Astrocyte of the cerebellum (primary cell): Measurements from ENCODE around the gene FSTL4.

Source experiments
- DNase-seq: peaks from one replicate; pipeline ENCODE4 v3.0.0-alpha.2; 2011; ENCODE audit warnings: low read depth
- H3K4me3 ChIP-seq: 2 replicates; pipeline ENCODE4 v1.5.1; 2011; ENCODE audit warnings: mild to moderate bottlenecking, low read depth, low read length, moderate library complexity
- CTCF ChIP-seq: IDR thresholded peaks from 2 replicates; pipeline ENCODE4 v1.5.1; 2012; ENCODE audit warnings: low read length, low read depth, moderate library complexity, mild to moderate bottlenecking; ENCODE audit errors: missing control alignments
- in situ Hi-C: cut with HindIII; loops from 2 replicates; pipeline ENCODE4 v1.10.0; 2017; ENCODE audit warnings: low sequenced_read_pairs

Gene FSTL4

DNA sequence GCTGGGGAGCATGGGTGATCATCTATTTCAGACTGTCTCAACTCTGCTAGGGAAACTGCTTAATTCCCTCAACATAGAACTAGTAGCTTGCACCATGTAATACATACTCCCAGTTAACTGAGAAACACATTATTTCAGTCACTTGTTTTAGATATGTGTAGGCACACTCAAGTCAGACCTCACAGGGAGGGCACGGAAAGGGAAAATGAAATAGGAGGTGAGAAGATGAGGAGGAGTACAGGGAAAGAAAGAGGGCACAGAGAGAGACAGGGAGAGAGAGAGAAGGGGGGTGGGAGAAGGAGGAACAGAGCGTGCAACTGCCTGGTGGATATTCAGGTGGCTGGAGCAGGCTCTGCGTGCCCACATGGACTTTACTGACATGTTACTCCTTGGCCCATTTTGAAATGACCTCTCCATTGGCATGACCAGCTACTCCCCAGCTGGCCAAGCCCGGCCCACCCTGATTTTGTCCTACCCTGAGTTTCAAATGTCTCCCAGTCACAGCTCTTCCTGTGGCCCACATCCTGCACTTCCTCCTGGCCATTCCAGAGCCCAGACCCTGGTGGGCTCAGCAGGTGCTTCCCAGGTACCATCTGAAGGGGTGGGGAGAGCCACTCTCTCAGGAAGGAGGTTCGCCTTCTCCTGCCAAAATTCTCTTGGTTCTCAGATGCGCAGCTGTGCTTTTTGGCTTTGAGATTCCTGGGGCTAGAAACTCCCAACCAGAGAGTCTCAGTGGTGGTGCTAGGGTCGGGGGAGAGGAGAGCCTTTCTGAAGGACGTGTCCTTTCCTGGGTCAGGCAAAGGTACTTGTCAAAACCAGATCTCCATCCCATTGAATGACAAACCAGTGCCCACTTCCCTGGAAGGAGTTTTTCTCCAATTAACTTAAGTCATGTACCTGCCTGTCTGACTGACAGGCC lies 229.4 kb downstream of the FSTL4 start:
- H3K4me3 ChIP-seq, result no peak overlapping the region
- no peak for TF ChIP-seq CTCF
- in situ Hi-C loops, result no loop called here
- DNase-seq, result no peak

DNA sequence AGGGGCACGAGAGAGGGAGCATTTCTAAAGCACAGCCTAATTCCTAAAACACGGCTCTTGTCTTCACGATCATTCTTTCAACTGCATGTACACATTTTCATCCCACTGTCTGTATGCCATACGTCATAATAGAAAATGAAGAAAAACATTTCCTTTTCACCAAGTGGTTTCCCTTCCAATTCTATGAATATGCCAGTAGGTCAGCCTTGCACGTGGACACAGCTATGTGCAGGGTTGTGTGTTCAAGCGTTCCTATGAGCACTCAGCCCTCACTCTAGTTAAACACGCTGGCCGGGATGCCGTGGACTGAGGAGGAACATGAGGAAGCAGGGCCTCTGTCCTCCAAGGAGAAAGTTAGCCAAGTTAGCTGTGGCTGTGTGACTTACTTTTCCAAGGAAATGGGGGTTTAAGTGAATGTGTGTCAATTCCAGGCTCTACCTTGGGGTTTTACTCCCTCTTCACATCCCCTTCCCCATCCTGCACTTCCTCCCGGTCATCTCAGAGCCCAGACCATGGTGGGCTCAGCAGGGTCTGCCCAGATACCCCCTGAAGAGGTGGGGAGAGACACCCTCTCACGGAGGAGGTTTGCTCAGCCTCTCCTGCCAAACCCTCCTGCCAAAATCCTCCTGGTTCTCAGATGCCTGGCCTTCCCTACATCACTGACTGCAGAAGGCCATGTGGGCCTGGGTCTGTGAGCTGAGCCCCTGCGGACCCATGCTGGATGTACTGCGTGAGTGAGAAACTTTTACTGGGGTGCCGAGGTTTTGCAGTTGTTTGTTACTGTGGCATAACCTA lies 230.6 kb downstream of the FSTL4 start:
- no peak for TF ChIP-seq CTCF
- in situ Hi-C loops, result no loop called here
- no peak overlapping the region for H3K4me3 ChIP-seq
- DNase-seq, result no peak

GRCh38 chr5:133381041-133381440 lies 231.3 kb downstream of the FSTL4 start:
- DNase-seq, result no peak
- no peak for TF ChIP-seq CTCF
- in situ Hi-C loops, result no loop called here
- H3K4me3 ChIP-seq, result no peak overlapping the region

DNA sequence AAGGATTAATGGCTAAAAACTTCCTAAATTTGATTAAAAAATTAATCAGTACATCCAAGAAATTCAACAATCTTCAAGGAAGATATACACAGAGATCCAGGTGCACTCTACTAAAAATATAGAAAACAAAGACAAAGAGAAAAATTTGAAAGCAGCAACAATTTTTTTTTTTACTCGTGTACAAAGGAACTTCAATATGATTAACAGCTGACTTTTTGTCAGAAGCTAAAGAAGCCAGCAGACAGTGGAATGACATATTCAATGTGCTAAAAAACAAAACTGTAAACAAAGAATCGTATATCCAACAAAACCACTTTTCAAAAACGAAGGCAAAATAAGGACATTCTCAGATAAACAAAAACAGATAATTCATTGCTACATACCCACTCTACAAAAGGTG lies 234.6 kb downstream of the FSTL4 start:
- no peak for TF ChIP-seq CTCF
- no peak overlapping the region for H3K4me3 ChIP-seq
- in situ Hi-C loops, result loop anchor here (5.0 kb wide), 1 partner anchor 50 kb away; no protein-coding TSS in a partner anchor
- no peak for DNase-seq

GRCh38 chr5:133376986-133377385 lies 235.4 kb downstream of the FSTL4 start:
- H3K4me3 ChIP-seq, result no peak overlapping the region
- in situ Hi-C loops, result loop anchor here (5.0 kb wide), 1 partner anchor 50 kb away; no protein-coding TSS in a partner anchor
- TF ChIP-seq CTCF, result no peak
- no peak for DNase-seq

- in situ Hi-C loops, result no loop called here
- no peak for TF ChIP-seq CTCF
- no peak for DNase-seq
- H3K4me3 ChIP-seq, result no peak overlapping the region
Measured at GRCh38 chr5:133373121-133373870, 239.0 kb downstream of the FSTL4 start.
